ENCODE results near the gene DPP10.
"Not testable (repeated sequence)": the region's sequence is repeated elsewhere in the genome, so short reads cannot be mapped to it uniquely, and the experiment has no call there.

The DPP10 gene

DNA sequence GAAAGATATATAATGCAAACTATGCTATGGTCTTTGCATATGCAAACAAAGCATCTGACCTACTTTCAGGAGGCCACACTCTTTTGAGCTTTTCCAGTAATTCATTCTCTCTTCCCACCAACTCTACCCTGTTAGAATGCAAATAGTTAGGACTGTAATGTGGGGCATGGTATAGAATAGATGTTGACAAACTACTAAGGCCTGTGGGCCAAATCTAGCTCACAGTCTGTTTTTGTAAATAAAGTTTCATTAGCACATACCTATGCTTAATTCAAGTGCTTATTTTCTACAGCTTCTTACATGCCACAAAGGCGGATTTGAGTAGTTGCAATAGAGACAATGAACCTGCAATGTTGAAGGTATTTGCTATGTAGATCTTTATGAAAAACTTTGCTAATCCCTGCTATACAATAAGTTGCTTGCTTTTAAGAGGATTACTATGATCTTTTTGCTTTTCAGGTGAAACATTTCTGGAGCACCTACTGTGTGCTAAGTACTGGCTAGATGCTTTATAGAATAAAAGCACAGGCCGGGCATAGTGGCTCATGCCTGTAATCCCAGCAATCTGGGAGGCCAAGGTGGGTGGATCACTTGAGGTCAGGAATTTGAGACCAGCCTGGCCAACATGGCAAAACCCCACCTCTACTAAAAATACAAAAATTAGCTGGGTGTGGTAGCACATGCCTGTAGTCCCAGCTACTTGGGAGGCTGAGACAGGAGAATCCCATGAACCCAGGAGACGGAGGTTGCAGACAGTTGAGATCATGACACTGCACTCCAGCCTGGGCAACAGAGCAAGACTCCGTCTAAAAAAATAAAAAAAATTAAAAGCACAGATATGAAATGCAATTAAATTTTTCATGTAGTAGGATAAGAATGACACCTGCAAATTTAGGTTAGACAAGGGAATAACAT lies 267.8 kb downstream of the DPP10 start:
- Mint-ChIP-seq H3K9me3 (no peaks in the 10 kb centered on the region), H3K4me1 (no peaks in the 10 kb centered on the region), H3K27ac (no peak overlapping the region), H3K4me3 (no peak overlapping the region), H3K27me3 (no peaks in the 10 kb centered on the region)
- ATAC-seq (no peak), DNase-seq (no peak)

DNA sequence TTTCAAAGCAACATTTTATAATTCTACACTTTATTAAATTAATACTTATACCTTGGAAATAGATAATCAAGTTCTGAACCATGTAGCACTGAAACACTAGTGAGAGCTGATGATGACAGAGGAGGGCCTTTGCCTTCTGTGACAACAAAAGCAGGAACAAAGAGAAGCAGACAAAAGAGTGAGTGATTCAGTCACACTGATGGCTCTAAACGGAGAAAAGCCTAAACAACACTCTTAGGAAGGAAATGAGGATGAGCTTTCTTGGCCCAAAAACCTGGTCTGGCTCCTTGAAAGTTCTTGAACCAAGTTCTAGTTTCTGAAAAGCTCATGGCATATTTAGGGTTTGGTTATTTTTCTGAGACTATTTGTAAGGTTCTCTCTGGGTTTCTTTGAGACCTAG lies 271.9 kb downstream of the DPP10 start:
- no peaks in the 10 kb centered on the region for H3K27me3 Mint-ChIP-seq
- no peaks in the 10 kb centered on the region for H3K9me3 Mint-ChIP-seq
- no peak overlapping the region for H3K27ac Mint-ChIP-seq
- H3K4me3 Mint-ChIP-seq = no peak overlapping the region
- no peak for ATAC-seq
- H3K4me1 Mint-ChIP-seq = no peaks in the 10 kb centered on the region
- no peak for DNase-seq

DNA sequence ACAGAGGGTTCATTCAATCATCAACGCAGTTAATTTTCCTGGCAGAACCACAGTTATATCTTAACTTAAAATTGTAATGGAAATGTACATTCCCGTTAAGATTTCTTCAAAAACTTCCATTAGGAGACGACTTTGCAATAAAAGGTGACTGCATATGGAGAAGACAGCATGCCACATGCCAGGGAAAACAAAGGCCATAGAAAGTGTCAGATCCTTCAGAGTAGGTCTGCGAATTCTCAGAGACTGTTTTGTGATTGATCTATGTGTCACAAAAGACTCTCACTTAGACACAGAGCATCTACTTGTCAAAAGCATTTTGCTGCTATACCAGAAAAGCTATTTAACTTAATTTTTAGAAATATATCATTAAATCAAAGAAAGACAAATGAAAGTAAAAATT lies 274.6 kb downstream of the DPP10 start:
- H3K4me3 Mint-ChIP-seq = no peak overlapping the region
- DNase-seq (no peak), ATAC-seq (no peak)
- no peaks in the 10 kb centered on the region for H3K4me1 Mint-ChIP-seq
- no peaks in the 10 kb centered on the region for H3K9me3 Mint-ChIP-seq
- H3K27me3 Mint-ChIP-seq = no peaks in the 10 kb centered on the region
- H3K27ac Mint-ChIP-seq = no peak overlapping the region

DNA sequence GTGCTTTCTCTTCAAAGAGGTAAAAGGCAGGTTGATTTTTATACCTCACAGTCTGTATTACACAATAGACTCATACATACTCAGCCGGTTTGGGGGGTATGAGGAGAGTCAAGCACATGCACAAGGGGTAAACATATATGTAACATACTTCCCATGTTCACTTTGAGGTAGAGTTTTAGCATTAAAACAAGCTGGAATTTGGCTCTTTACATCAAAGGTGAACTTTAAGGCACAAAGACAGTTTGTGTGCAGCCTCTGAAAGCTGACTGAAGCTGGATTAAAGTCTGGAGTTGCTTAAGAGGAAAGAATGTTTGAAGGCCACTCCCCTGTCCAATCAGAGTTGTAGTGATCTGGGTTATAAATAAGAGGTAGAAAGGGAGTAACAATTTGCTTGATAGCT lies 282.0 kb downstream of the DPP10 start:
- Mint-ChIP-seq H3K4me3 (no peak overlapping the region), H3K9me3 (no peaks in the 10 kb centered on the region), H3K27ac (no peak overlapping the region), H3K4me1 (no peaks in the 10 kb centered on the region), H3K27me3 (no peaks in the 10 kb centered on the region)
- no peak for DNase-seq
- no peak for ATAC-seq

DNA sequence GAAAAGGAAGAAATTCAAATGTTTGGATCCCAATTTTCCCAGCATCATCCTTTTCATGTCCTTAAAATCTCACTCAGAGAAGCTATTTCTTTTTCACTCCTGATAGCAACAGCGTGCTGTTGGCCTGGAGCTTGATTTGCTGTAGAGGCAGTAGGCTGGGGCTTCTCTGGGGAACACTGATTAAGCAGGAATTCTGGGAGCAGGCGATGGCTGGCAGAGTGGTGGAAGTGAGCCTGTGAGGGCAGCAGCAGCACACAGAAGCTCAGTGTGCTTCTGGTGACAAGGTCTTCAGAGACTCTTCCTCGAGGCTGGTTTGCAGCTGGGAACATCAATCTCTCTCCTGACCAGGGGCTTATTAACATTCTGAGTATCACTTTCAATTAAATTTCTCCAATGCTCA lies 284.6 kb downstream of the DPP10 start:
- no peaks in the 10 kb centered on the region for H3K9me3 Mint-ChIP-seq
- H3K4me1 Mint-ChIP-seq = no peaks in the 10 kb centered on the region
- no peak for DNase-seq
- ATAC-seq = no peak
- H3K4me3 Mint-ChIP-seq = no peak overlapping the region
- peak overlapping the region in 1 of 2 donors; percentile 24 for H3K27ac Mint-ChIP-seq
- H3K27me3 Mint-ChIP-seq = no peaks in the 10 kb centered on the region

DNA sequence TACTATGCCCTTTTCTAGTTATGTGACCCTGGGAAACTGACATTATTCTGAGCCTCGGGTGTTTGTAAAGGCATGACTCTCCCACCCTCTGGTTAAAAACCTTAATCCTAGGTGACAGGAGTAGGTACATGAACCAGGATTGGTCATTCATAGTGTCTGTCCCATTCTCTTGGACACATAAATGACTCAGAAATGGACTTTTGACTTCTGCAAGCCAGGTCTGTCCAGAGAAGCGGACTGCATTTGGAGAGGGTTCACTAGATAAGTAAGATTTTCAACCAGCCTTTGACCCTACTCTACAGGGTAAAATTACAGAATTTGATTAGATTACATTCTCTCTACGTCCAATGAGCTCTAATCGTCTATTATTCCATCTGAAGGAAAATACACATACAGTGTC lies 285.9 kb downstream of the DPP10 start:
- DNase-seq = no peak
- Mint-ChIP-seq H3K4me1 (no peaks in the 10 kb centered on the region), H3K27me3 (no peaks in the 10 kb centered on the region), H3K9me3 (no peaks in the 10 kb centered on the region), H3K27ac (no peak overlapping the region), H3K4me3 (no peak overlapping the region)
- no peak for ATAC-seq

DNA sequence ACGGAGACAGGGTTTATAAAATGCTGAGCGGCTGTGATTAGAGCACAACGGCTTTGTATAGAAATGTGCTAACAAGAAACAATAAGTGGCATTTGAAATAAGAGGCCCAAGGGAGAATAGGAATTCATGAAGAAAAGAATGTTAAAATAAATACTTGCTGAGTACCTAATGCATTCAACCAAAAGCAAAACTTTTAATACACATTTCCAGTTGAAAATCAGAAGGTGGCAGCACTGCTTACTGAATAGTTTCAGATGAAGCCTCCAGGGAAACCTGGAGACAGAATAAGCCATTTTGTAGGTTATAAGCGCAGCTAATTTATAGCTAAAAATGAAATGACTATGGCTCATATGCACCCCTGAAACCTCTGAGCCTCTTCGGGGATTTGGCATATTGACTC lies 286.6 kb downstream of the DPP10 start:
- ATAC-seq = no peak
- no peak overlapping the region for H3K4me3 Mint-ChIP-seq

DNA sequence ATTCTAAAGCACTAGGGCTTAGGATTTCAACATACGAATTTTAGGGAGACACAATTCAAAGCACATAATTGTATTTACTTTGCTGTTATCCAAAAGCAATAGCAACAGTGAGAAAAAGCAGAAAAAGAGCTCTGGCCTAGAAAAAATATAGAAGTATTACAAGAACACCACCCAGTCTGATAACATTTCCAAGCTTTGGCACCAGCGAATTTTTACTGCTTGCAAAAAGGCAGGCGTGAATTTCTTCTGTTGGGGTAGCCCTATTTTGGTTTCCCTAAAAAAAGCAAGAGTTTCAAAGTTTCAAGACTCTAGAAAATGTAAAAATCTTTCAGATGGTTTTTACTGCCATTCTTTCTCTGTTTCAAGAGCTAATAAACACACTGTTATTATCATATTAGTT lies 292.7 kb downstream of the DPP10 start:
- Mint-ChIP-seq H3K9me3 (peaks cover 3 to 7% of the 10 kb centered on the region in 2 donors), H3K4me1 (no peaks in the 10 kb centered on the region), H3K27me3 (no peaks in the 10 kb centered on the region), H3K4me3 (no peak overlapping the region), H3K27ac (no peak overlapping the region)
- no peak for ATAC-seq
- DNase-seq = no peak

More for the DNA sequence above, 286.6 kb downstream of the DPP10 start:
- H3K9me3 Mint-ChIP-seq = no peaks in the 10 kb centered on the region
- no peak for DNase-seq
- no peaks in the 10 kb centered on the region for H3K4me1 Mint-ChIP-seq
- no peak overlapping the region for H3K27ac Mint-ChIP-seq
- H3K27me3 Mint-ChIP-seq = no peaks in the 10 kb centered on the region

DNA sequence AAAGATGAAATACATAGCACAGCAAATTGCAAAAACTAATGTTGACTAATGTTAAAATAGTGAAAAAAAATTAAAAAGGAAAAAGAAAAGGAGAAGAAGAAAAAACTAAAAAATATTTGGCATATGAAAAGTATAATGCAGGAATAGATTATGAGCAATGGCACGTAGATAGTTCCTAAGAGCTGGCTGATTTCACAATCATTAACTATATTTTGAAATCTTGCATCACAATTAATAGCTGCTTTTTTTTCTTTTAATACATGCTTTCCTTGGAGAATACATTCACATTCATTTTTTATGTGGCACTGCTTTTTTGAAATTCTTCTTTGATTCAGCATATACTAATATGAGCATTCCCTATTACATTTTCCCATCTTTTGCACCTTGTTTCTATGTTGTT lies 299.8 kb downstream of the DPP10 start:
- Mint-ChIP-seq H3K27ac (no peak overlapping the region), H3K27me3 (no peaks in the 10 kb centered on the region), H3K4me1 (no peaks in the 10 kb centered on the region), H3K4me3 (no peak overlapping the region), H3K9me3 (peaks cover 7 to 9% of the 10 kb centered on the region in 2 donors)
- no peak for DNase-seq
- no peak for ATAC-seq

DNA sequence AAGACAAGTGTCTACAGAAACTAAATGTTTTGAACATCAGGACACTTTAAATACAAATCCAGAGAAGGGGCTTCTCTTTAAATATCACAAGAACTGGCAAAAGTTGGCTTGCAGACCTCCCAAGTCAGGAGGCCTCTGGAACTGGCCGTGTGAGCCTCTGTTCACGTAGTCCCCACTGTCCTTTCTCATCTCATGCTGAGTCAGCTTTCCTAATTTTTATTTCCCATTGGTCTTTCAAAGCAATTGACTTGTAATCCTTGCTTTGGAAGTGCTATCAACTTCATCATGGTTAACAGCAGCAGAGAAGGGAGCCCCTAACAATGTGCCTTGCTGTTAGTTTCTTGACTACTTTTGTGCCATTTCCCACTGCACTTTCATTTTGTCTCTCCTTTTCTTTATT lies 303.3 kb downstream of the DPP10 start:
- H3K4me3 Mint-ChIP-seq = no peak overlapping the region
- ATAC-seq = no peak
- H3K27ac Mint-ChIP-seq = no peak overlapping the region
- DNase-seq = no peak
- H3K4me1 Mint-ChIP-seq = no peaks in the 10 kb centered on the region
- H3K27me3 Mint-ChIP-seq = no peaks in the 10 kb centered on the region
- peaks cover 0 to 9% of the 10 kb centered on the region in 2 donors for H3K9me3 Mint-ChIP-seq

DNA sequence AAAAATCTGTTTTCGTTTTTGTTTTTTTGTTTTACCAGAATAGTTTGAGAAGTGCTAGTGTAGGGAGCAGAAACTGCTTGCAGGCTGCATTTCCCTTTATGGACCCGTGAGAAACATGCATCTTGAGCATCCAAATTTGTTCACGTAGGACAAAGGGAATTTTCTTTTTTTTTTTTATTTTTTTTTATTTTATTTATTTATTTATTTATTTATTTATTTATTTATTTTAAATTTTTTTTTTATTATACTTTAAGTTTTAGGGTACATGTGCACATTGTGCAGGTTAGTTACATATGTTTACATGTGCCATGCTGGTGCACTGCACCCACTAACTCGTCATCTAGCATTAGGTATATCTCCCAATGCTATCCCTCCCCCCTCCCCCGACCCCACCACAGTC lies 305.7 kb downstream of the DPP10 start:
- not testable (repeated sequence) for H3K9me3 Mint-ChIP-seq, H3K27me3 Mint-ChIP-seq, H3K4me3 Mint-ChIP-seq, H3K4me1 Mint-ChIP-seq, H3K27ac Mint-ChIP-seq, ATAC-seq, DNase-seq

DNA sequence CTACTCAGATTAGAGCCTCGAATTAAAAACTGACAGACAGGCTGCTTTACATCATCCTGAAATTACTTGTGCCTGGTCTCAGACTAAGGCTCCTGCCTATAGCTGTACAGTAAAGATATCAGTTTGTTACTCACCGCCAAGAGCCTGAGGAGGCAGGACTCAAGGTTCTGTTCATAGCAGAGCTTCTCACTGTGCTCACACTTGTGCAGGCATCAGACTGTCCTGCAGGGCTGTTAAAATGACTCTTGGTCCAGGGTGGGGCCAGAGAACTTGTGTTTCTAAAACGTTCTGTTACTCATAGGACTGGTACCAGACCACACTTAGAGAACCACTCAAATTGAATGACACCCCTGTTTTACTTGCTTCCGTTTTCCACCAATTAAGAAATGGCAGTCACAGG lies 310.0 kb downstream of the DPP10 start:
- Mint-ChIP-seq H3K27ac (no peak overlapping the region), H3K9me3 (no peaks in the 10 kb centered on the region), H3K4me1 (no peaks in the 10 kb centered on the region), H3K4me3 (no peak overlapping the region), H3K27me3 (no peaks in the 10 kb centered on the region)
- DNase-seq = no peak
- ATAC-seq = no peak

DNA sequence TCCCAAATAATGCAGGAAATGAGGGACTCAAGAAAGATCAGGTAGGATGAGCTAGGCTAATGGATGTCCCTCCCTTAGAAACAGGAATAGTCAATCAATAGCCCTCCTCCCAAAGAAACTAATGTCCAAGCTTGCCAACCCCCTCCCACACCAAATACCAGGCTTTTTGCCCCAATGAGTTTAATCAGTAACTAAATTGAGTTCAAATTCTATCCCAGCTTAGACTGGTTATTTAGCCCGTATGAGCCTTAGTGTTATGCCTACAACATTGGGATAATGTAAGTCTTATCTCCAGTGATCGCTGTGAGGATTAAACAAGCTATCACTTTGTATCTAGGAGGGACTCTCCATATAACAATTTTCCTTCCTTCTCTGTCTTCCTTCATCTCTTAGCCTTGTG lies 310.7 kb downstream of the DPP10 start:
- no peaks in the 10 kb centered on the region for H3K4me1 Mint-ChIP-seq
- H3K27ac Mint-ChIP-seq = no peak overlapping the region
- ATAC-seq = no peak
- no peaks in the 10 kb centered on the region for H3K27me3 Mint-ChIP-seq
- DNase-seq = no peak
- H3K9me3 Mint-ChIP-seq = no peaks in the 10 kb centered on the region
- H3K4me3 Mint-ChIP-seq = no peak overlapping the region

DNA sequence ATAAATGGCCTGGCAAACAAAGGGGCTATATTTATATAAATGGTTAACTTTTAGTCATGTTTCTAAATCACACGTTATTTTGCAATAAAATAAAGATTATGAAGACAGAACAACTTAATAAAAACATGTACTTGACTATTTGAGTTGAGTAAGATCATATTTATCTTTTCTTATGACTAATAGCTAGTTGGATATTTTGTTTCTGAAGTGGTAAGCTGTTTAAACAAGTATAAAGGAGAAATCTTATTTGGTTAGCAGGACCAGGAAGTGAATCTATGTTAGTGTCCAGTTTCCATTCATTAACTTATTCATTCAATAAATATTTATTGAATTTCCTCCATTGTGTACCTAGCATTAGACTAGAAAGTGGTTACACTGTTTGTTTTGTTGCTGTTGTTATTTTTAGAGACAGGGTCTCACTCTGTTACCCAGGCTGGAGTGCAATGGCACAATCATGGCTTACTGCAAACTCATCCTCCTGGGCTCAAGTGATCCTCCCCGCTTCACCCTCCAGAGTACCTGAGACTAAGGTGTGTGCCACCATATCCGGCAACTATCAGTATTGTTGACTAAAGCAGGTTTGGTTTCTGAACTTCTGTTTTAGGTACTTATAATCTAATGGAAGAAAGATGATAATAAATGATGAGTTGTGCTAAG lies 312.6 kb downstream of the DPP10 start:
- Mint-ChIP-seq H3K27me3 (no peaks in the 10 kb centered on the region), H3K4me3 (no peak overlapping the region), H3K4me1 (no peaks in the 10 kb centered on the region), H3K27ac (peak overlapping the region in 1 of 2 donors; percentile 44), H3K9me3 (no peaks in the 10 kb centered on the region)
- ATAC-seq (no peak), DNase-seq (no peak)

DNA sequence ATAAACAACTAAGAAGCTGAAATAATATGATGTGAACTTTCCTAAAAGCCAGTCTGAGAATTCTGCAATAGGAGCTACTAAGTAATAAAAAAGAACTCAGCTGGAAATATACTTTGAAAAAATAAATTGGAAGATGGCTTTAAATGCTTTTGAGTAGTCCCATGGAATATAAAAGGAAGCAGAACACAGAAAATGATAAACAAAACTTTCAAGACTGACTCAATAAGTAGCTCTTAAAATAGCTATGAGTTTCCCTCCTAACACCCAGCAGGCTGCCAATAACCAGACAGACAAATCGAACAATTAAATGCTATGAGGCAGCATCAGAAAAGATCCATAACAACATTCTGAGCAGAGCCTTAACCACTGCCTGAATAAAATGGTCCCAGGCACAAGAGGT lies 319.9 kb downstream of the DPP10 start:
- peaks cover 0 to 8% of the 10 kb centered on the region in 2 donors for H3K9me3 Mint-ChIP-seq
- ATAC-seq = no peak
- no peak overlapping the region for H3K27ac Mint-ChIP-seq
- no peaks in the 10 kb centered on the region for H3K27me3 Mint-ChIP-seq
- no peaks in the 10 kb centered on the region for H3K4me1 Mint-ChIP-seq
- H3K4me3 Mint-ChIP-seq = no peak overlapping the region
- DNase-seq = no peak

DNA sequence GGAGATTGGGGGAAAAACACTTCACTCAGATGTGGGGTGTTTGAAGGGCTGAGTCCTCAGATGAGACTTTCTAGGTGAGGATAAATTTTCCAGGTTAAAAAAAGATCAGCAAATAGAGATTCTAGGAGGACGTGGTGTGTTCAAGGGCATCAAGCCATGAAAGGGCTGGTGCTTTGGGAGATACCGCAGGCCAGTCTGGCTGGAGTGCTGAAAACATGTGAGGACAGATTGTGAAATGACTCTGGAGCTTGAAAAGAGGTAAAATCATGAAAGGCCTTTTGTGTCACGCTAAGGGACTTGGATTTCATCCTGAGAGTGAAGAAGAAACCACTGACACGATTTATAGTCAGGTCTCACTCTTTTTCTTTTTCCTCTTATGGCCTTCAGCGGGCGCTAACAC lies 320.5 kb downstream of the DPP10 start:
- H3K4me1 Mint-ChIP-seq = no peaks in the 10 kb centered on the region
- peaks cover 0 to 10% of the 10 kb centered on the region in 2 donors for H3K9me3 Mint-ChIP-seq
- DNase-seq (no peak), ATAC-seq (no peak)
- H3K27ac Mint-ChIP-seq = no peak overlapping the region
- no peaks in the 10 kb centered on the region for H3K27me3 Mint-ChIP-seq
- H3K4me3 Mint-ChIP-seq = no peak overlapping the region
